Endodermal cell (in vitro differentiated cells): Measurements from ENCODE around the gene CORO1C. TPM values are rescaled to one million over a fixed set of nuclear protein-coding genes. Genes with fewer than 3 reads are reported as not detected.
A peak's percentile ranks its signal among the peaks of the same experiment; 100 is the strongest.

Source experiments
- DNase-seq: peaks from one replicate; pipeline ENCODE4 v3.0.0-alpha.2; 2017
- H3K27ac ChIP-seq: 2 replicates; pipeline ENCODE4 v1.5.1; 2013; ENCODE audit warnings: mild to moderate bottlenecking, low read depth, low read length, moderate library complexity
- H3K27me3 ChIP-seq: 2 replicates; pipeline ENCODE4 v1.6.1; 2013; ENCODE audit warnings: mild to moderate bottlenecking, low read length, moderate library complexity; ENCODE audit not compliant: insufficient read depth, control insufficient read depth, poor library complexity, severe bottlenecking
- H3K36me3 ChIP-seq: 2 replicates; pipeline ENCODE4 v1.7.0; 2013; ENCODE audit warnings: mild to moderate bottlenecking, low read length, moderate library complexity; ENCODE audit not compliant: control insufficient read depth, insufficient read depth
- H3K4me1 ChIP-seq: one replicate; pipeline ENCODE4 v1.7.0; 2013; ENCODE audit warnings: low read length; ENCODE audit not compliant: control insufficient read depth, insufficient read depth
- H3K4me3 ChIP-seq: 2 replicates; pipeline ENCODE4 v1.5.1; 2013; ENCODE audit warnings: mild to moderate bottlenecking, low read length, moderate library complexity
- H3K9ac ChIP-seq: 2 replicates; pipeline ENCODE4 v1.6.1; 2013; ENCODE audit warnings: mild to moderate bottlenecking, low read length, moderate library complexity; ENCODE audit not compliant: poor library complexity, severe bottlenecking; ENCODE audit errors: extremely low read depth
- H3K9me3 ChIP-seq: 2 replicates; pipeline ENCODE4 v1.6.1; 2013; ENCODE audit warnings: mild to moderate bottlenecking, low read length, moderate library complexity; ENCODE audit not compliant: control insufficient read depth
- H3K27ac Mint-ChIP-seq: 2 replicates; pipeline ENCODE4 v1.8.0; 2020; ENCODE audit warnings: mixed read lengths
- H3K27me3 Mint-ChIP-seq: 2 replicates; pipeline ENCODE4 v1.8.0; 2021; ENCODE audit warnings: mild to moderate bottlenecking, mixed read lengths; ENCODE audit not compliant: insufficient read depth
- H3K36me3 Mint-ChIP-seq: 2 replicates; pipeline ENCODE4 v1.8.0; 2020; ENCODE audit warnings: low read depth, mixed read lengths
- H3K4me1 Mint-ChIP-seq: 2 replicates; pipeline ENCODE4 v1.8.0; 2020; ENCODE audit warnings: mixed read lengths
- H3K4me3 Mint-ChIP-seq: 2 replicates; pipeline ENCODE4 v1.8.0; 2020; ENCODE audit warnings: mild to moderate bottlenecking, moderate library complexity, mixed read lengths
- H3K9me3 Mint-ChIP-seq: 2 replicates; pipeline ENCODE4 v1.8.0; 2020; ENCODE audit warnings: mild to moderate bottlenecking, mixed read lengths
- CTCF ChIP-seq: fragments of 200-600 bp; sonication (generic); conservative IDR thresholded peaks from 2 replicates; pipeline ENCODE4 v1.5.0; 2021; ENCODE audit warnings: antibody characterized with exemption, mild to moderate bottlenecking
- WGBS, 2 experiments: methylation state at CpG; one replicate each; pipeline versions ENCODE4 v1.1.5 to v1.1.7; 2013; ENCODE audit warnings: missing lambda C conversion rate in 2 of 2, mixed read lengths in 1 of 2; ENCODE audit not compliant: insufficient coverage in 1 of 2, insufficient read length in 1 of 2; 5-methylcytosine and 5-hydroxymethylcytosine counted together
- total RNA-seq, 2 donors: library from RNA; stranded (reverse); fragmentation: NEBNext Ultra II Directional in 1 of 2; extraction: Animal tissue kit (Norgen Biotek cat#: 25700) in 1 of 2; gene quantifications; 2 replicates in 1 of 2; 3 replicates in 1 of 2; pipeline ENCODE4 v1.2.1, GENCODE V29; 2021

Gene CORO1C
- total RNA-seq, 2 donors from 2014 or later, result 122 to 125 TPM

GRCh38 chr12:108712925-108713203 is 18.5 kb downstream of the CORO1C start:
- Histone ChIP-seq H3K36me3 (peaks cover 18% of the 10 kb centered on the region), H3K4me3 (no peak overlapping the region), H3K27me3 (no peaks in the 10 kb centered on the region), H3K27ac (no peak overlapping the region), H3K9me3 (no peaks in the 10 kb centered on the region), H3K9ac (no peak overlapping the region), H3K4me1 (no peaks in the 10 kb centered on the region)
- H3K9me3 Mint-ChIP-seq, result no peaks in the 10 kb centered on the region
- 93% methylated on average over 2 of the region's 2 CpGs; no CpG with 5 or more reads in 1 of the 2 experiments for WGBS, 2 experiments
- H3K4me3 Mint-ChIP-seq, result no peak overlapping the region
- no peak for TF ChIP-seq CTCF
- H3K4me1 Mint-ChIP-seq, result peaks cover 15% of the 10 kb centered on the region
- no peak overlapping the region for H3K27ac Mint-ChIP-seq
- H3K27me3 Mint-ChIP-seq, result no peaks in the 10 kb centered on the region
- peaks cover 17% of the 10 kb centered on the region for H3K36me3 Mint-ChIP-seq
- no peak for DNase-seq

GRCh38 chr12:108712165-108712924 is 19.0 kb downstream of the CORO1C start:
- Mint-ChIP-seq H3K27ac (no peak overlapping the region), H3K9me3 (no peaks in the 10 kb centered on the region), H3K4me3 (no peak overlapping the region), H3K4me1 (peaks cover 15% of the 10 kb centered on the region), H3K36me3 (peaks cover 16% of the 10 kb centered on the region), H3K27me3 (no peaks in the 10 kb centered on the region)
- Histone ChIP-seq H3K27me3 (no peaks in the 10 kb centered on the region), H3K4me1 (no peaks in the 10 kb centered on the region), H3K9ac (no peak overlapping the region), H3K36me3 (peaks cover 17% of the 10 kb centered on the region), H3K4me3 (no peak overlapping the region), H3K9me3 (no peaks in the 10 kb centered on the region), H3K27ac (no peak overlapping the region)
- peak; percentile 53 for DNase-seq
- no peak for TF ChIP-seq CTCF
- WGBS, 2 experiments, result 94 to 97% methylated on average over 9 to 12 of the region's 12 CpGs

- Mint-ChIP-seq H3K27me3 (no peaks in the 10 kb centered on the region), H3K27ac (no peak overlapping the region), H3K4me1 (peaks cover 15% of the 10 kb centered on the region), H3K9me3 (no peaks in the 10 kb centered on the region), H3K36me3 (peaks cover 14% of the 10 kb centered on the region), H3K4me3 (no peak overlapping the region)
- Histone ChIP-seq H3K4me3 (no peak overlapping the region), H3K36me3 (peaks cover 17% of the 10 kb centered on the region), H3K4me1 (no peaks in the 10 kb centered on the region), H3K27ac (no peak overlapping the region), H3K9me3 (no peaks in the 10 kb centered on the region), H3K27me3 (no peaks in the 10 kb centered on the region), H3K9ac (no peak overlapping the region)
- no peak for DNase-seq
- TF ChIP-seq CTCF, result no peak
- WGBS, 2 experiments, result 93 to 98% methylated on average over 5 to 7 of the region's 9 CpGs
Measured at GRCh38 chr12:108711489-108712164, 19.7 kb downstream of the CORO1C start.
